Spleen (tissue), 7 donors: Measurements from ENCODE around the gene SLC12A9.

Experiments used
- POLR2A ChIP-seq, 3 donors: fragments of 450-650 bp; IDR thresholded peaks; one replicate each; pipeline ENCODE4 v1.5.1; 2017; ENCODE audit warnings: antibody characterized with exemption in 3 of 3, mild to moderate bottlenecking in 1 of 3
- POLR2AphosphoS5 ChIP-seq, 3 donors: sonication (generic); formaldehyde crosslinking; IDR thresholded peaks; one replicate each; pipeline ENCODE4 v1.5.1; 2017; ENCODE audit warnings: antibody characterized with exemption in 3 of 3
- TF ChIP-seq, protein P1 (sequence below), 11 experiments: fragments of 200-600 bp in 7 of 11; fragments of 450-650 bp in 4 of 11; sonication (generic) in 4 of 11; IDR thresholded peaks in 8 of 11; conservative IDR thresholded peaks in 3 of 11; 1 replicate in 7 of 11; 2 replicates in 4 of 11; pipeline versions ENCODE4 v1.4.0 to v1.8.0; 2016 to 2021; ENCODE audit warnings: antibody characterized with exemption in 11 of 11, inconsistent platforms in 4 of 11, mild to moderate bottlenecking in 1 of 11
- donor health status: DM: no; HTN: no; CAD: no; lungs with moderate emphysema.
- donor health status: DM: no; HTN: no; CAD: no.
- donor health status: DM: no; HTN: no; CAD: no.

GRCh38 chr7:100803398-100804161 is 48.9 kb upstream of the SLC12A9 start:
- TF ChIP-seq, protein P1, sequence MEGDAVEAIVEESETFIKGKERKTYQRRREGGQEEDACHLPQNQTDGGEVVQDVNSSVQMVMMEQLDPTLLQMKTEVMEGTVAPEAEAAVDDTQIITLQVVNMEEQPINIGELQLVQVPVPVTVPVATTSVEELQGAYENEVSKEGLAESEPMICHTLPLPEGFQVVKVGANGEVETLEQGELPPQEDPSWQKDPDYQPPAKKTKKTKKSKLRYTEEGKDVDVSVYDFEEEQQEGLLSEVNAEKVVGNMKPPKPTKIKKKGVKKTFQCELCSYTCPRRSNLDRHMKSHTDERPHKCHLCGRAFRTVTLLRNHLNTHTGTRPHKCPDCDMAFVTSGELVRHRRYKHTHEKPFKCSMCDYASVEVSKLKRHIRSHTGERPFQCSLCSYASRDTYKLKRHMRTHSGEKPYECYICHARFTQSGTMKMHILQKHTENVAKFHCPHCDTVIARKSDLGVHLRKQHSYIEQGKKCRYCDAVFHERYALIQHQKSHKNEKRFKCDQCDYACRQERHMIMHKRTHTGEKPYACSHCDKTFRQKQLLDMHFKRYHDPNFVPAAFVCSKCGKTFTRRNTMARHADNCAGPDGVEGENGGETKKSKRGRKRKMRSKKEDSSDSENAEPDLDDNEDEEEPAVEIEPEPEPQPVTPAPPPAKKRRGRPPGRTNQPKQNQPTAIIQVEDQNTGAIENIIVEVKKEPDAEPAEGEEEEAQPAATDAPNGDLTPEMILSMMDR (IDR thresholded peaks at IDR 0.05 in 8 of 11, conservative IDR thresholded peaks at IDR 0.05 in 3 of 11): no peak
- TF ChIP-seq POLR2A (IDR thresholded peaks at IDR 0.05) (no peak), POLR2AphosphoS5 (IDR thresholded peaks at IDR 0.05) (peak; percentile 40 to 55 (median 51))
